HG03558 (cell line): ENCODE measurements around the gene F2.
A peak's percentile ranks its signal among the peaks of the same experiment; 100 is the strongest.
"Not testable (repeated sequence)": the region's sequence is repeated elsewhere in the genome, so short reads cannot be mapped to it uniquely, and the experiment has no call there.

Source experiments
- ATAC-seq: cut with Tn5 transposase; IDR thresholded peaks from one replicate; pipeline ENCODE4 v1.9.1; 2021; ENCODE audit warnings: moderate number of reproducible peaks; ENCODE audit not compliant: unreplicated experiment; ENCODE audit errors: extremely low read depth

Gene F2

DNA sequence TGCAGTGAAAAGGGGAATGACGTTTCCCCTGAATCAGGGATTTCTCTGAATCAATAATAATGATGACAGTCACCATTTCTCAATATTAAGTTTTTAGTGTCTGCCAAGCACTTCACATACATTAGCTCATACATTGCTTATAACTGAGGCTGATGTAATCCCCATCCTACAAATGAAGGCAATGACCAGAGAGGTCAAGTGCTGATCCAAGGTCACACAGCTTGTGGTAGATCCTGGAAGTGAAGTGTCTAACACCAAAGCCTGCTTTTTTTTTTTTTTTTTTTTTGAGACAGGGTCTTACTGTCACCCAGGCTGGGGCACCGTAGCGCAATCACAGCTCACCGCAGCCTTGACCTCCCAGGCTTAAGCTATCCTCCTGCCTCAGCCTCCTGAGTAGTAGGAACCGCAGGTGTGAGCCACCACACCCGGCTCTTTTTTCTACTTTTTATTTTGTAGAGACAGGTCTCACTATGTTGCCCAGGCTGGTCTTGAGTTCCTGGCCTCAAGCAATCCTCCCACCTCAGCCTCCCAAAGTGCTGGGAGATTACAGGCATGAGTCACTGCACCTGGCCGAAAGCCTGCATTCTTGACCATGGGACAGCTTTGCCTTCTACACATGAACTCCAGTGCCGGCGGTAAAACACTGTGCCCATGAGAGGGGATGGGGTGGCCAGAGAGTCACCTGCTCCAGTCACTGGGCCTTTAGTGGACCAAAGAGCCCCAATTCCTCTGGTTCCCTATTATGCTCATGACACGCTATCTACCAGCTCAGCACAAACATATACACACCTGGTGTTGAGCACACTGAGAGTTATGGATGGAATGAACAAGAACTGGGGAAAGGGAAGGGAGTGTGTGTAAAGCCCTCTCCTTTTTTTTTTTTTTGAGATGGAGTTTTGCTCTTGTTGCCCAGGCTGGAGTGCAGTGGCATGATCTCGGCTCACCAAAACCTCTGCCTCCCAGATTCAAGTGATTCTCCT lies 36.0 kb upstream of the F2 start:
- ATAC-seq = no peak

DNA sequence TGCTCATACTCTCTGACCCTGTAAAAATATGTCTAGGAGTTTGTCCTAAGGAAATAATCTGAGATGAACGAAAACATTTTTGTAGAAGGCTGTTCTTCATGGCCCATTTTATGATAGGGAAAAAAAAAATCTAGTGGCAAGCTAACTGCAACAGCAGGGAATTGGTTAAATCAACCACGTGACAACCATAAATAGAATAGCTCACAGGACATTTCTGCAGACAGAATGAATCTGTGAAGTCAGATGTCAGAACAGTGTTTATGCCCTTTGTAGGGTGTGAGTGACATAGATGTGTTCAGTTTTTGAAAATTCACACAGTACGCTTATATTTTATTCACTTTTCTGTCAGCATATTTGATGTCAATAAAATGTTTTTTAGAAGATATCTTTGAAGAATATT lies 34.6 kb upstream of the F2 start:
- no peak for ATAC-seq

DNA sequence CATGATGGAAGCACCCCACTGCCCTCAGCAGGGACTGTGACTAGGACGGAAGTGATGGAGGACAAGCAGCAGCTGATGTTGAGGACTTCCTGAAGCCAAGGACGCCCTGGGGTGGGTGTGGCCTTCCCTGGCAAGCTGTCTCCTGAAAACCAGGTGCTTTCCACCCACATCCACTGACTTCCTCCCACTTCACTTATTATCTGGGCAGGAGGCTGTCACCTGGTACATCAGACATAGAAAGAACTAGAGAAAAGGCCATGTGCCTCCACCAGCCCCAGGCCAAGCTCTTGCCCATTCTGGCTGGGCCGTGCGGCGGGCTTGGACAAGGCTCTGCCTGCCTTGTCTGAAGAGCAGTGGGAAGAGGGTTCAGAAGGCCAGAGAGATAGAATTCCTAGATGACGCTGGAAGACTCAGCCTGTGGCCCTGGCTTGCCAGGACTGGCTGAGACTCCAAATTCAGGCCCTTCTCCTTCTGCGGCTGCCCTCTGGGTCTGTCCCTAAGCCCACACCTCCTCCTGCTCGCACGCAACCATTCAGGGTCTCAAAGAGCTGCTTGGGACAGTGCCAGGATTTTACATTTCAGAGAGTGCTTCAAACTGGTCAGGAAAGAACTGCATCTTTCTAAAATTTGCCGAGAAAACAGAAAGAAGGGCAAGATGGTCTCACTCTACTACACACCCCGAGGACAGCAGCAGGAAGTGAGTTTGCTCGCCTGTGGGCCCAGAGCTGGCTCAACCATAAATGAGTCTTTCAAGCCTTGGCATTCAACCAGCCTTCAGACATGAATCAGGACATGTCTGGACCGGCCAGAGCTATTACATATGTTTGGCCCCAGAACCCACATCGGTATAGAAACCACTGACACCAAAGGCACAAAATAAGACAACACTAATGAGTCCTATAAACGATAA lies 31.9 kb upstream of the F2 start:
- ATAC-seq = no peak

DNA sequence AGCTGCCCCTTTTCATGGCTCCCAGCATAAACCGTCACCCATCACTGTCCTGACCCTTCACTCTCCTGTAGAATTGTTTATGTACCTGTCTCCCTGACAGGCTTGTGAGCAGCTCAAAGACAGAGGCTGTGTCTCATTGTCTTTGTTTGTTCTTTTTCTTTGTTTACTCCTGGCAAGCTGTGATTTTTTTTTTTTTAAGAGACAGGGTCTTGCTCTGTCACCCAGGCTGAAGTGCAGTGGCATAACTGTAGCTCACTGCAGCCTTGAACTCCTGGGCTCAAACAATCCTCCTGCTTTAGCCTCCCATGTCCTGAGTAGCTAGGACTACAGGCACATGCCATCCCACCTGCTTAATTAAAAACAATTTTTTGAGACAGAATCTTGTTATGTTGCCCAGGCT lies 28.3 kb upstream of the F2 start:
- ATAC-seq = no peak

DNA sequence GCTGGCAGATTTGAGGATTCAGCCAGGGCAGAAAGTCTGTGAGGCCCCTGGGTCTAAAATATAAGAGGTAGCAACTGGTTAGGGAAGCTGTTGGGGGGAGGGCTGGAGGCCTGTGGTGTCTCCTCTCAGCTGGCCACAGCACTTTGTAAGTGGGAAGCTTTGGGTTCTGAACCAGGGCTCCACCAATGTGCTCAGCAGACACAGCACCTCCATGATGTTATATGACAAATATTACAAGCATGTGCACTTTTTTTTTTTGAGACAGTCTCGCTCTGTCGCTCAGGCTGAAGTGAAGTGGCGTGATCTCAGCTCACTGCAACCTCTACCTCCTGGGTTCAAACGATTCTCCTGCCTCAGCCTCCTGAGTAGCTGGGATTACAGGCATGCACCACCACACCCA lies 26.6 kb upstream of the F2 start:
- ATAC-seq = no peak

DNA sequence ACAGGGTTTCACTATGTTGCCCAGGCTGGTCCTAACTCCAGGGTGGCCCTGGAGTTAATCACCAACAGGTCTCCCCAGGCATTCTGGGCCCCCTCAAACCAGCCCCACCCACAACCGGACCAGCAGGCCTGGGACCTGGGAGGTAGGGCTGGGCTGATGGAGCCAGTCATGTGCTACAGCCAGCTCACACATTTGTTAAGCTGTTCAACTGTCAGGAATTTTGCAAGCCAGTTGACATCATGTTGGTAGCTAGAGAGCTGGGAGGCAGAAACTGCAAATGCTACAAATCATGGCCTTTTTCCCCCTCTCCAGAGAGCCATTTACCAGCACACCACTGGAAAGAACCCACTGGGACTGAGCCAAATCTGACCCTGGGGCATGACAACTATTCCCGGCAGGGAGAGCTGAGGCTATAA lies 25.4 kb upstream of the F2 start:
- ATAC-seq = no peak

DNA sequence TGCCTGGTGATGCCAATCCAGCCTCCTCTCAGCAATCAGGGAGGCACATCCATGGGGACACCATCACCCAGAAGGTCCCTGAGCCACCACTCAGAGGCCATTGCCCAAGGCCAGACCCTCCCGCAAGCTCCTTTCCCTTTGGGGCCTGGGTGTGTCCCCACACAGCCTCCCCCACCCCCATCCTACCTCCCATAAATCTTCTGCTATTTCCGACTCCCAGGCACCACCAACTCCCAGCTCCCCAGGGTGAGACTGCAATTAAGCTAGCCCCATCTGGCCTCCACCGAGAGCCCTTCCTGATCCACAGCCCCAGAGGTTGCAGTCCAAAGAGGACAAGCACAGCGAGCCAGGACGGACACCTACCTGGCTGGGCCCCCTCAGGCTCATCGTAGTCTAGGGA lies 24.9 kb upstream of the F2 start:
- ATAC-seq = no peak

DNA sequence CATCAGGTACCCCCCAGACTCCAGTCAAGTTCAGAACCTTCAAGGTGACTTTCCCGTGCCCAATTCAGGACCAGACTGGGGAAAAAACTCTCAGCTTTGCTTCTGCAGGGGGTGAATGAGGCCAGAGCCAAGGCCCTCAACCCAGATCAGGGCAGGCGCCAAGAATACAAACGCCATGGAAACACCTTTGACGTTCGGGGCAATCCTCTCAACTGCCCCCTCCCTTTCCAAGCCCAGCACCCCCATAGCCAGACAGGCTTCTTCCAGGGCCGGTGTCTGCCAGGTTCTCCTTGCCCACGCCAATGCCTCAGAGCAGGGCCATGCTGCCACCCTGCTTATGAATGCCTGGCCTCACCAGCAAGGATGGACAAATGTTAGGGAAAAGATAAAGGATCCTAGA lies 24.4 kb upstream of the F2 start:
- no peak for ATAC-seq

DNA sequence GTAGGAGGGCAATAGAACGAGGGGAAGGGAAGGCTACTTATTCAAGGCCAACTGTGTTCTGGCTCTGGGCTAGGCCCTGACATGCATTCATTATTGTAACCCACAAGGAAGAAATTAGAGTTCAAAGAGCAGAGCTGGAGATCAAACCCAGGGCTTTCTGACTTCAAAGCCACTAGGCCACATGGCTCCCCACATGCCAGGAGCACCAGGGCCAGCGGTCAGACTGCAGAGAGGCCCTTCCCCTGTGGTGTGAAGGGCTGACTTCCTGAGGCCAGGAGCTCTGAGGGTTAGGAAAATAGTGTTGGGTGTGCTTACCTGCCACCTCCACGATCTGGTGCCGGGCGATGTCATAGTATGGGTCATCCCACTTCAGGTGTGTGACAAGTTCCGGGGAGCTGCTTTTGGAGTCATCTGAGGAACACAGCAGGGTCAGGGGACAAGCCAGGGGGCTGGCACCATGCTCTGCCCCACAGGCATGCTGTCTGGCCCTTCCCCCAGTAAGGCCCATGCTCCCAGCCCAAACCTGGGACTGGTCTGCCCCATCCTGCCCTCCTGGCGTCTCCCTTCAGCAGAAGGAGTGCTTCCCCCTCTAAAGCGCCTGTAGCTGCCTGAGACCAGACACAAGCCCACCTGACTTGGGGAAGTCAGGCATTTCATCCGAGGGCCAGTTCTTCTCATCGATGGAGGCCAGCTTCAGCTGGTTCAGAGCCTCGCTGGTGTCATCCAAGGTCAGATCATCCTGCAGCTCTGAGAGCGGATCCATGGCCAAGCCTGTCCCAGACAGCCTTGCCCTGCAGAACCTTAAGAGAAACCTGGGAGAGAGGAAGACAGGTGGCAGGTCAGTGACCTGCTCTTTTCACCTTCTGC lies 23.4 kb upstream of the F2 start:
- no peak for ATAC-seq

DNA sequence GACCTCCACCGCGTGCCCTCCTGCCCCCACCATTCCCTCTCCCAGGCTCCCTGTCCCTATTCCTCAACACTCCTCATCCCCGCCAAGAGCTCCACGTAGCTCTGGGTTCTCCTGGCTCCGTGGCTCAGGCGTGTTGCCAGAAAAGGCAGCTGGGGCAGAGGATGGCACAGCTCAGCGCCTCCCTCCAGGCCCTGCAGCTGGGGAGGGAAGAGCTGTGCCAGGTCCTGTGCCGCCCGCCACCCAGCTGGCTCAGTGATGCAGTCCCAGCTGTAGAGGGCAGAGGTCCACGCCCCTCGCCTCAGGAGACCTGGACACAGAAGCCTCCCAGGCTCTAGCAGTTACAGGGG lies 22.8 kb upstream of the F2 start:
- no peak for ATAC-seq

DNA sequence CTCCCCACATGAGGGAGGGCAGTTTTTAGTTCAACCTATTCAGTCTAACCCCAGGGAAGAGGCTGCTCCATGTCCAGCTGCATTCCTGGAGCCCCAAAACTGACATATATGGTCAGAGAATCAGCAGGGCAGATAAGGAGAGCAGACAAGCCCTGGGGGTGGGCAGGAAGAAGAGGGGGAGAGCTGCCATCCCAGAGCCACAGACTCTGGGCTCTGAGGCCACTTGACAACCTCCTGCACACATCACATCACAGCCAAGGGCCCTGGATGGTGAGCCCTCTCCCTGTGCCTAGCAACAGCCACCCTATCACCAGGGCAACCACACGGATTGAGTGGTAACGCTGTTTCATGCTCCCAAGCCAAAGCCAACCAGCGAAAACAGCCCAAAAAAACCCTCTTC lies 21.7 kb upstream of the F2 start:
- ATAC-seq = no peak

DNA sequence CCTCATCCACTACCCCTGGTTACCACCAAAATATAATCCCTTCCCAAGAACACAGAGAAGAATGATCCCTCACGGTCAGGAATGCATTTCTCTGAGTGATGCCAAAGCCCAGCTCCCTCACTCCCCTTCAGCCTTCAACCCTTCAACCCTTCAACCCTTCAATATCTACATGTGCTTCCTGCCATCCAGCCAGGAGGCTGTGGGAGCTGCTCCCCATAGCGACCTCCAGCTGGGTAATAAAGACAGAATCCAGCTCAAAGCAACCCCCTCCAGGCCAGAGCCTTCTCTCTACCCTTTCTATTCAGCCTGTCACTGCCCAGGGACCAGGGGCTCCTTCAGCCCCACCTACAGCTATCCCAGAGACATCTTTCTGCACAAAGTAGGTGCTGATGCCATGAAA lies 21.3 kb upstream of the F2 start:
- no peak for ATAC-seq

DNA sequence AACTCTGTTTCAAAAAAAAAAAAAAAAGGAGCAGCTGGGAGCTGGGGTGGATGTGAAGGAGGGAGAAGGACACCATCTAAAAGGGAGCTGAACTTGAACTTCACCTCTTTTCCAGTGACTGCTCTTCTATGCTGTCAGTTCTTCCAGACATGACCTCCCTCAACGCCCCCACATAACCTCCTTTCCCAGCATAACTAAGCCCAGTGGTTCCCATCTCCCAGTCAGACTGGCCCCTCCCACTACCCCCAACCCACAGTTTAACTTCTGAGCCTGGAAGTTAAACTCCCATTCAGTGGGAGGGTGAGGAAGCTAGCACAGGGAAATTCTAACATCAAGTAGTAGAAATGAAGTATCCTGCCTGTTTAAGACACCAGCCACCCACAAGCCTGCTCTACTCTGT lies 20.4 kb upstream of the F2 start:
- no peak for ATAC-seq

DNA sequence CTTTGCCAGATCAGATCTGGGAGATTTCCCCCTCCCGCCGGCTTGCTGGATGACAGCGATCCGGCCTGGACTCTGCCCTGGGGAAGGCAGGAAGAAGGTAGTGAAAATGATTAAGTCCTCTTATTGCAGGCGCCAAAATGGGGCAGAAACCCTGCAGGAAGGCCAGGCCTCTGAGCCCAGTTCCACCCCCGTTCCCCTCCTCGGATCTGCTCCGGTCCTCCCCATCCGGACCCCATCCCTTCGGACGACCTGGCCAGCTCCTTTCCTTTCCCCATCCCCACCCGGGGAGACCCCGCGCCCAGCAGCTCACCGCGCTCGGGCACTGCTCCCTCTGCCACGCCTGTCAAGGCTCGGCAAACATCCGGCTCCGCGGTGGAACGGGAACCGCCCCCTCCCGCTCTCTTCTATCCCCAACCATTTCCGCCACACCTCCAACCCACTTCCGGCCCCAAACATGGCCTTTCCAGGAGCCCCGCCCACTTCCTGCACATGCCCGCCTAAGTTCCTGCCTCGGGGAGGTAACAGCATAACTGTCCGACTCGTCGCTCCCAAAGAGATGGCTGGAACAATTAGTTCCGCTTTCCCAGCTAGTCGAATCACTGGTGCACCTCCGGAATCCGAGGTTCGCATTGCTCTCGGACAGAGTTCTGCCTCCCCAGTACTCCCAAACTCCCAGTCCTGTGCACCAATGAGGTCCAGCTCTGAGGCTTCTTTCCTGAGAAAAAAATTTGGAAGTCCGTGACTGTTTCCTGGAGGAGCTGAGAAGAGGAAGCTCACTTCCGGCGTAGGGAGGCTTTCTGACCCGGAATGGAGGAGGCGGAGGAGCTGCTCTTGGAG lies 18.6 kb upstream of the F2 start, which contains the start of the genes ARHGAP1 and ZNF408:
TSS of gene ARHGAP1 (minus strand) at position 379 of the 837 bp plus-strand sequence. CDS start 4,512 bp downstream, outside the sequence.
TSS of gene ZNF408 (plus strand) at position 791 of the 837 bp plus-strand sequence. CDS start at position 808, 17 bp downstream.
- ATAC-seq = peak; percentile 76

DNA sequence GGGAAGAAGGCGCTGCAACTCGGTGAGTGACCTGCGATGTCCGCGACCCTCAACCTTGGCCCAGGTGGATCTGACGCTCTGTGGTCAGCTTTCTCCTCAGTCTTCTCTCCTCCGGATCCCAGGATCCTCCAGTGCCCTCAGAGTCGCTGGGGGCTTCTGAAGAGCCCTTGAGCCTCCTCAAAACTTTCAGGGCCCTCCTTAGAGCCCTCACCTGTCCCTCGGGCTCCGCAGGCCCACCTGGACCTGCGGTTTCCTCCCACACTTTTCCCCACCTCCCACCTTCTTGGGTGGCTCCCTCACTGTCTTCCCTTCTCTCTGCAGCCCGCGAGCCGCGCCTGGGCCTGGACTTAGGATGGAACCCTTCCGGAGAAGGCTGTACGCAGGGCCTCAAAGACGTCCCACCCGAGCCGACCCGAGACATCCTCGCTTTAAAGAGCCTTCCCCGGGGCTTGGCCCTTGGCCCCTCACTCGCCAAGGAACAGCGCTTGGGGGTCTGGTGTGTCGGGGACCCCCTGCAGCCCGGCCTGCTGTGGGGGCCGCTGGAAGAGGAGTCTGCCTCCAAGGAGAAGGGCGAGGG lies 17.8 kb upstream of the F2 start:
- ATAC-seq = no peak

DNA sequence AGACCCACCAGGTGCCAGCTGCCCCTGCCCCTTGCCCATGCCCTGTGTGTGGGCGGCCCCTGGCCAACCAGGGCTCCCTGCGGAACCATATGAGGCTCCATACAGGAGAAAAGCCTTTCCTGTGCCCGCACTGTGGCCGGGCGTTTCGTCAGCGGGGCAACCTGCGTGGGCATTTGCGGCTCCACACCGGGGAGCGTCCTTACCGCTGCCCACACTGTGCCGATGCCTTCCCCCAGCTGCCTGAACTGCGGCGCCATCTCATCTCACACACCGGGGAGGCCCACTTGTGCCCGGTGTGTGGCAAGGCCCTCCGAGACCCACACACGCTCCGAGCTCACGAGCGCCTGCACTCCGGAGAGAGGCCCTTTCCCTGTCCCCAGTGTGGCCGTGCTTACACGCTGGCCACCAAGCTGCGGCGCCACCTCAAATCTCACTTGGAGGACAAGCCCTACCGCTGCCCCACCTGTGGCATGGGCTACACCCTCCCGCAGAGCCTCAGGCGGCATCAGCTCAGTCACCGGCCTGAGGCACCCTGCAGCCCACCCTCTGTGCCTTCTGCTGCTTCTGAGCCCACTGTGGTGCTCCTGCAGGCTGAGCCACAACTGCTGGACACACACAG lies 13.8 kb upstream of the F2 start:
- ATAC-seq = no peak

DNA sequence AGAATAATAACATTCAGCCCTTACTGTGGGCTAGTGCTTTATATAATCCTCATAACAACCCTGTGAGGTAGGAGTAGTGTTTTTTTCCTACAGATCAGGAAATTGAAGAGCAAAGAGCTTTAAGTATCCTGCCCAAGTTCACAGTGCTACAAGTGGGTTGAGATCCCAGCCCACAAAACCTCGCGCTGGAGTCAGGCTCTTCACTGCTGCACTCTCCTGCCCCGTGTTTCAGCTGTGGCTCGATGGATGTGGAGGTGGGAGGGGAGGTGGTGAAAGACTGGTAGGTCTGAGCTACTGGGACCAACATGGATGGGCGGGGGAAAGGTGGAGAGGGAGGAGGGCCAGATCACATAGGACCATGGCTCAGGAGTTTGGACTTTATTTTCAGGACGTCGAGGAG lies 12.1 kb upstream of the F2 start:
- ATAC-seq = no peak

DNA sequence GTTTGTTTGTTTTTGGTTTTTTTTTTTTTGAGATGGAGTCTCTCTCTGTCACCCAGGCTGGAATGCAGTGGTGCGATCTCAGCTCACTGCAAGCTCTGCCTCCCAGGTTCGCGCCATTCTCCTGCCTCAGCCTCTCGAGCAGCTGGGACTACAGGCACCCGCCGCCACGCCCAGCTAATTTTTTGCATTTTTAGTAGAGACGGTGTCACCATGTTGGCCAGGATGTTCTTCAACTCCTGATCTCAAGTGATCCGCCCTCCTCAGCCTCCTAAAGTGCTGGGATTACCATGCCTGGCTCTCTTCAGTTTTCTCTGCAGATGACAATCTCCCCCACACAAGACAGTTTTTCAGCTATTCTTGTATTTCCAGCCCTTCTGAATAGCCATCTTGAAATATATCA lies 9.7 kb upstream of the F2 start:
- not testable (repeated sequence) for ATAC-seq
